Lung microvascular endothelial cell (primary cell): ENCODE measurements around the gene MRTFA. TPM values are rescaled to one million over a fixed set of nuclear protein-coding genes. Genes with fewer than 3 reads are reported as not detected.
"Not testable (repeated sequence)": the region's sequence is repeated elsewhere in the genome, so short reads cannot be mapped to it uniquely, and the experiment has no call there.

Experiments
- DNase-seq, 2 donors: peaks; one replicate each; pipeline versions ENCODE4 v3.0.0 to v3.0.0-alpha.2; 2010; ENCODE audit warnings: low read depth in 2 of 2
- total RNA-seq: library from RNA; depleted of rRNA; stranded (reverse); fragments of >200 nt; gene quantifications from 2 replicates; pipeline ENCODE4 v1.2.1, GENCODE V29; 2014

MRTFA gene
- total RNA-seq, 1 donor from 2014 or later = 14.5 TPM

DNA sequence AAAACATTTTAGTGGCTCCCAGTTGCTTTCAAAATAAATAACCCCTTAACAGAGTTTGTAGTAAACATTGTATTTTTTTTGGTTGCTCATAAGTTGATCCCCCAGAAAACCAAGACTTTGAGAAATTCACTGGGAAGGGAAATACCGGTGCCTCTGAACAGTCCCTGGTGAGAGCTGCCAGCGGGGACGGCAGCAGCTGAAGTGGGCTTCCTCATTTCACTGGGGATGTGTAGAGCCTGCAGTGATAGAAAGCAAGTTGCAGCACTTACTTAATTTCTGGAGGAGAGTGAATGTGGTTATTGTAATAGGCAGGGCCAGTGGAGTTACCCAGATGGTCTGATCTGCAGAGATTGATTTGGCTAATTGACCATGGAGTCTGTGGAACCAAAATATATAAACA, 24.2 kb upstream of the MRTFA start:
- DNase-seq = no peak

DNA sequence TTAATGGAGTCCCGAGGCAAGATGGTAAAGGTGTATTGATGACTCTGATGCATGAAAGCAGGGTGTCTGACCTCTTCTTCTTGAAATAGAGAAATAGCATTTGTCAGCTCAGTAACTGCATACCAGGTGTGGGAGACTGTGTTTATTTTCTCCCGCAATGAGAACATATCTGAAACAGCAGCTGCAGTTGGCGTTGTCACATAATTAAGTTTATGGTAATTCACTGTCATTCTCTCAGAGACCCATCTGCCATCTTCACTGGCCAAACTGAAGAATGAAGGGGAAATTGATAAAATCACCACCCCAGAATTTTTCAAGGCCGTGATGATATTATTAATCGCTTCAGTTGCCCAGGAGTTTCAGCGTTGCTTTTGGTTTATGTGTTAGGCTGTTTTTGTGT, 22.6 kb upstream of the MRTFA start:
- no peak for DNase-seq

DNA sequence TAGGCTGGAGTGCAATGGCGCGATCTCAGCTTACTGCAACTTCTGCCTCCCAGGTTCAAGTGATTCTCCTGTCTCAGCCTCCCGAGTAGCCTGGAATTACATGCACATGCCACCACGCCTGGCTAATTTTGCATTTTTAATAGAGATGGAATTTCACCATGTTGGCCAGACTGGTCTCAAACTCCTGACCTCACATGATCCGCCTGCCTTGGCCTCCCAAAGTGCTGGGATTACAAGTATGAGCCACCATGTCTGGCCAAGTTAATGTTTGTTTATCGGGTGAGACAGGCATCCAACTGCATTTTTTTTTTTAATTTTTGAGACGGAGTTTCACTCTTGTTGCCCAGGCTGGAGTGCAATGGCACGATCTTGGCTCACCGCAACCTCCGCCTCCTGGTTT, 20.1 kb upstream of the MRTFA start:
- DNase-seq = not testable (repeated sequence)

DNA sequence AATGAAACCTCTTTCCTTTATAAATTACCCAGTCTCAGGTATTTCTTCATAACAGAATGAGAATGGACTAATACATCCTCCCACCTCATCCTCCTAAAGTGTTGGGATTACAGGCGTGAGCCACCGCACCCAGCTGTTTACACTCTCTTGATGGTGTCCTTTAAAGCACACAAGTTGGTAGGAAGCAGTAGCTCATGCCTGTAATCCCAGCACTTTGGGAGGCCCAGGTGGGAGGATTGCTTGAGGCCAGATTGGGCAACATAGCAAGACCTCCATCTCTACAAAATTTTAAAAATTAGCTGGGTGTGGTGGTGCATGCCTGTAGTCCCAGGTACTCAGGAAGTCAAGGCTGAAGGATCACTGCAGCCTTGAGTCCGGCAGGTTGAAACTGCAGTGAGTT, 19.4 kb upstream of the MRTFA start:
- not testable (repeated sequence) for DNase-seq

DNA sequence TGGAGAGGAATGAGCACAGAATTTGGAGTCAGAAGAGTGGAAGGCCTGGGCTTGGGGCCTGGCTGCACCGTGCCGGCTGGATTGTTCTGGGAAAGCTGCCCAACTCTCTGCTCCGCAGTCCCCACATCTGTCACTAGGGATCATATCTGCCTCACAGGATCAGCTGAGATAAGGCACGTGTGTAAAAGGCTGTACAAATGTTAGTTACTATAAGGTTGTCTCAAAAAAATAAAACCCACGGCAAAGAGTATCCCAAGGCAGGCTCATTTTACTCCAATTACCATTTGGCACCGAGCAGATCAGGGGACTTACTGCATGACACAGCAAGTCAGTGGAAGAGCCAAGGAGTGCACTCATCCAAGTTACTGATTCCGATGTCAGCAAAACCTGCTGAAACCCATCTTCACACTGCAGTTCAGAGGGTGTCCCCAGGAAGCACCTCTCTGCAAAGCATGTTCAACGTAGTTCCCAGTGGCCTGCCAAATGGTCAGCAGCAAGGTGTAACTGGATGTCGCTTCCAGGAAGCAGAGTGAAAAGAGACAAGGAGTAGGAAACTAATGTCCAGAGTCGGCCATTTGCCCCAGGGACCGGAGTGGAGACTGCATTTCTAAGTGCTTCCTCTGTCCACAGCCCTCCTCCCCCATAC, 18.1 kb upstream of the MRTFA start:
- peak; percentile 60 to 85 for DNase-seq

DNA sequence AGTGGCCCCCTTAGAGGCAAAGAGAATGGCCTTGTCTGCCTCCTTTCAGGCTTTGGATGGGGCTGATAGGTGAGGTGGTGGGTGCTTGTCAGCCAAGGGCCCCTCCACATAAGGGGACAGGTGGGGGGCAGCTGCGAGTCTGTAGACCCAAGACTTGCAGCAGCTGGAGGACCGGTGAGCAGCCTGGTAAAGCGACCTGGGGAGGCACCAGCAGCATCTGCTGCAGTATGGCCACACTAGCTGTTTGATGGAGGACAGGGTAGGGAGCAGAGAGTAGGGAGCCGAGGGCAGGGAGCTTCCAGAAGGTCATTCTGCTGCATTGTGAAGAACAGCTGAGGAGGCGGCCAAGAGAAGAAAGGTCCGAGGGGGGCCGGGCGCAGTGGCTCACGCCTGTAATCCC, 16.8 kb upstream of the MRTFA start:
- DNase-seq = no peak

DNA sequence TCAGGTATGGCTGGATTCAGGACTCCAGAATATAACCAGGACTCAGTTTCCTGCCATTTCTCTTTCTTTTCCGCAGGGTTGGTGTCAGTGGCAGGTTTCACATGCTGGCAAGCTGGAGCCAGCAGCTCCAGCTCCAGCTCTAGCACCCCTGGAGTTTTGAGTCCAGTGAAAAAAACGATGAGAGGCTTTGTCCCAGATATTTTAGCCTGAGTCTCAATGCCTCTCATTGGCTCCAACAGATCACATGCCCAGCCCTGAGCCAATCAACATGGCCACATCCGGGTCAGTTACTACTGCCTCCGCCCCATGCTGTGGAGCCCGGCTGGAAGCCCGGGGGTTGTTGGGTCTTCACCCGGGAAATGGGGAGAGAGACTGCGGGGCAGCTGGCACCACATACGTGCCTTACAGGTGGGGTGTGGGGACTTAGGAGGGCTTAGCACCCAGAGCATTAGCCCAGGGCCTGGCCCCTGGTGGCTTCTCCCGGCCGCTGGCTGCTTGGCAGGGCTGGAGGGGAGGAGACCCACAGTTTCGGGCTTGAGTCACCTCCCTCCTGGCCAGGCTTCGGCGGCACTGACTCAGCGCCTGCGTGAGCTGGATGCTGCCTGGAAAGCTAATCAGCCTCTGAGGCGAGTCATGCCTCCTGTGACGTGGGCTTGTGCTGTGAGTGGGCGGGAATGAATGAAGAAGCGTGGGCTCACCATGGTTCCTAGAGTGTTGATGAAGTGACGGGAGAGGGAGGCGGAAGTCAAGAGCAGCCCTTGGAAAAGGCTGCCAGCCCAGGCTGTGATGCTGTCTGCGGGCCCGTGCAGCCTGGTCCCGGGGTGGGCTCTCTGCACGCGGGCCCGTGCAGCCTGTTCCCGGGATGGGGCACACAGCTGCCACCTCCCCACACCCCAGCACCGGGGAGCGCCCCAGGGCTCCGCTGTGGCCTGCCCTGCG, 15.3 kb upstream of the MRTFA start:
- DNase-seq = peak; percentile 97 to 99

DNA sequence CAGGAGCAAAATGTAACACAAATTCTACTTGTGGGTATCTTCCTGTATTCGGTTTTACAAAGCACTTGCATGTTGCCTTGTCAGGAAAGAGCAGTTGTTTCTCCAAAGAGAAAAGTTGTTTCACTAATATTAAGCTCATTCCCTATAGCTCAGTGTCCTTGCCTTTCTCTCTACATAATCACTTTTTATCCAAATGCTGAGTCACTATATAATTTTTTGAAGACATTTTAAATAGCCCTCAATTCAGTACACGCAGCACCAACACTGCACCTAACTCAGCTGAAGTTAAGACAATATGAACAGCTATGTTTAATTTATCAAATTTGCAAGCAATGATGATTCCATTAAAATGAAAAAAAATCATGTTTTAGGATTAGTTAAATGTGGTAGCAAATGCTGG, 14.5 kb upstream of the MRTFA start:
- DNase-seq = no peak

DNA sequence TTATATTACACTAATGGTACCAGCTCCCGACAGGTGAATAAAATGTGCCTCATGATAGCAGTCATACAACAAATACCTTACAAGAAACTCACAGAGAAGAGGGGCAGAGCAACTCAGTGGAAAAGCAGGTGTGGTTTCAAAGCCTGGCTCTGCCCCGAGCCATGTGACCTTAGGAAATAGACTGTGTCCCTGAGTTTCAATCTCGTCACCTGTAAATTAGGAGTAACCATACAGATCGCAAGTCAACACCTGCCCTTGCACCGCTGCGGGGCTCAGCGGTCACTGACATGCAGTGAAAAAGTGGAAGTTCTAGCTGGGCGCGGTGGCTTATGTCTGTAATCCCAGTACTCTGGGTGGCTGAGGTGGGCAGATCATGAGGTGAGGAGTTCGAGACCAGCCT, 11.9 kb upstream of the MRTFA start:
- no peak for DNase-seq

DNA sequence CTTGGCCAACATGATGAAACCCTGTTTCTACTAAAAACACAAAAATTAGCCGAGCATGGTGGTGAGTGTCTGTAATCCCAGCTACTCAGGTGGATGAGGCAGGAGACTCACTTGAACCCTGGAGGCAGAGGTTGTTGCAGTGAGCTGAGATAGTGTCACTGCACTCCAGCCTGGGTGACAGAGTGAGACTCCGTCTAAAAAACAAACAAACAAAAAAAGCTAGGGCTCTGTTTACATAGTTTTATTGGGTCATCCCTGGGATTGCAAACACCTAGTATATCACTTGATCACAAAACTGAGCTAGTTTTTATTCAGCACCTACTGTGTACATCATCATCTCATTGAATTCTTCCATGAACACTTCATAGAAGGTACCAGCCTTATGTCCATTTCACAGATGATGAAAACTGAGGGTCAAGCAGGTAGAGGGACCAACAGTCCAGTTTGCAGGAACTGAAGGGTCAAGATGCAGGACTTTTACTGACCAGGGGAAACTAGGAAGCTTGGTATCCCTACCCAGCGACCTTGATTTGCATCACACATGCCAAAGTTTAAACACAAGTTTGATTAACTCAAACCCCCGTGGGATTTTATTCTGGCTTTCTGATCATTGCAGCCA, 9.2 kb upstream of the MRTFA start:
- DNase-seq = no peak

DNA sequence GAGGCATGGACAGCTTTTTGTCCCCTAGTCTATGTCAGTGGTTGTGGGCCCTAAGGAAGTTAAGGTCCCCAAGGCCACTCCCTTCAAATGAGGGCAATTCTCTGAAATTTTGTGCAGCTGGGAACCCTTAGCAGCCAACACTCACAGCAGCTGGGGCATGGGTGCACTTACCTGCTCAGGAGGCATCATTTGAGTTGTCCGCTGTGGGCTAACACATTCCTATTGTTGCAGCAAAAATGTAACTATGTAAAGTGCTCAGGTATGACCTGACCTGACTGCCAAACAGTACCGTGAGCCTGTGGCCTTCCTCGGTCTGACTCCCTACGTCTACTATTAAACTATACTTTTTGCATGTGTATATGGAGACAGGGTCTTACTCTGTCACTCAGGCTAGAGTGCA, 5.8 kb upstream of the MRTFA start:
- no peak for DNase-seq

DNA sequence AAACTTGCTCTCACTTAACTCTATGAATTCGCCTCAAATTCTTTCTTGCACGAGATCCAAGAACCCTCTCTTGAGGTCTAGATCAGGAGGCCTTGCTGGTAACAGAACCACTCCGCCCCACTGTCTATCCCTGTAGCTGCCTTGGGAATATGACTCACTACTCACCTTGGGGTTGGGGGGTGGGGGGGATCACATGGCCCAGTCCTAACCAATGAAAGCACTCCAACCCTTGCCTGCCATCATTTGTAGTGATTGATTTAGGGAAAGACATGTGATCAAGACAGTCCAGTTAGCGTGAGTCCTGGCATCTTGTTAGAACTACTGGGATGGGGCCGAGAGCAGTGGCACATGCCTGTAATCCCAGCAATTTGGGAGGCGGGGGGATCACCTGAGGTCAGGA, 4.8 kb upstream of the MRTFA start:
- DNase-seq = no peak

DNA sequence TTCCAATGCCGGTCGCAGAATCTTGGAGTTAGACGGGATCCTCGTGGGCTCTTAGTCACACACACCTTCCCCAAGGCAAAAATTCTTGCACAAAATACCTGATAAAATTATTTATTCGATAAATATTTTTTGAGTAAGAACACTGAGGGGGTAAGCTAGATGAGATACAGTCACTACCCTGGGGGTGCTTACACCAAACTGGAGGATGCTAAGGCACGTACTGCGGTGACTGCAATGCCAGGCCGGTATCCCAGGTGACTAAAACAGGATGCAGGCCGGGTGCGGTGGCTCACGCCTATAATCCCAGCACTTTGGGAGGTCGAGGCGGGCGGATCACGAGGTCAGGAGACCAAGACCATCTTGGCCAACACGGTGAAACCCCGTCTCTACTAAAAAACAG, 1.7 kb upstream of the MRTFA start:
- no peak for DNase-seq

DNA sequence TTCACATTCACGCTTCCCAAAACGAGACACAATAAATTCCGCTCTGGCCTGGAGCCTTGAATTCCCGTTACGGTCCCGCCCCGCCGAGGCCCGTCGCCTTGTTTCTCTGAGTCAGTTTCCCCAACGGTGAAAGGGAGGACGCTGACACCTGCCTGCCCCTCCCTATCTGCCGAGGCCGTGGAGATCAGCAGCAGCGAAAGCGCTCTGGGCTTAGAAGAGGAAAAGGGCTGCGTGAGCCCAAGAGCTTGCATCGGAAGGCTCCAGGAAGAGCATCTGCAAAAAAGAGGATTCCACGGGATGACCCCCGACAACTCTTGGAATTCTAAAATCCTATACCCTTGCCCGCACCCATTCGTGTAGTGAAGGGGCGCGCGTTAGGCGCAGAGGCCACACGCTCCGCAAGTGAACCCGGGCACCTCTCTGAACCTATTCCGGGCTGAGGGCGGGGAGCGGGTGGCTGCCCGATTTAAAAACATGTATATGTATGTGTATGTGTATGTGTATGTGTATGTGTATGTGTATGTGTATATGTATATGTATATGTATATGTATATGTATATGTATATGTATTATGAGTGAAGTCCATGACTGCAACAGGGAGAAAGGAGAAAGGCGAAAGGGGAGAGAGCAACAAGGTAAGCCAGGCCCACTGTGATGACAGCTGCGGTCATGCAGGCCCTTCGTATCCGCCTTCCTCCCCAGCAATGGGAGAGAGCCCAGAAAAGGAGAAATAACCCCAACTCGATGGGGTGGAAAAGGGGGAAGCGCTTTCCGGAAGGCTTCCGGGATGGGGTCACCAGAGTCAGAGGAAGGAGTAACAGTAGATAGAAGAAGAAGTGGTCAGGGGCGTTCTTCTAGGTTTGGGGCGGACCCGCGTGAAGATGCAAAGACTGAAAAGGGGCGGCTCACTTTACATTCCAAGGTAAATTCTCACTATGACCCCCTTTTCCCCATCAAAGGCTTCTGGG, 948 bp upstream of the MRTFA start:
- peak in 1 of 2 donors; percentile 21 for DNase-seq

DNA sequence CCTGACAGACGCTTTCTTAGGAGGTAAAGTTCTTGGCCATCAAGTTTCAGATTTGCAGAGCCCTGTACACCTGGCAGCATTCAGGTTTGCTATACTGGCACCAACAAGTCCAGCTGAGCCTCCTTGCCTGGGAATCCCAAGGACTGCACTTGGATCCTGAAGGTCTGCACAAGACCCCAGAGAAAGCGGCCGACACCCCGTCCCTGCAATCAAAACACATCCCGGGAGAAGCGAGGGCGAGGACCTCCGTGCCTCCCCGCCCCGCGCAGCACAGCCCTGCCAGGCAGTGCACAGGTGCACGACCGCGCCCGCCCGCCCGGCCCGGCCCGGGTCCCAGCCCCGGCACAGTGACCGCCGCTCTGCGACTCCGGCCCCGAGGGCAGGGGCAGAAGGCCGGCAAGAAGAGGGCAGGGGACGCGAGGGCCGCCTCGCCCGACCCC, 559 bp downstream of the MRTFA start:
- peak; percentile 8 to 13 for DNase-seq

DNA sequence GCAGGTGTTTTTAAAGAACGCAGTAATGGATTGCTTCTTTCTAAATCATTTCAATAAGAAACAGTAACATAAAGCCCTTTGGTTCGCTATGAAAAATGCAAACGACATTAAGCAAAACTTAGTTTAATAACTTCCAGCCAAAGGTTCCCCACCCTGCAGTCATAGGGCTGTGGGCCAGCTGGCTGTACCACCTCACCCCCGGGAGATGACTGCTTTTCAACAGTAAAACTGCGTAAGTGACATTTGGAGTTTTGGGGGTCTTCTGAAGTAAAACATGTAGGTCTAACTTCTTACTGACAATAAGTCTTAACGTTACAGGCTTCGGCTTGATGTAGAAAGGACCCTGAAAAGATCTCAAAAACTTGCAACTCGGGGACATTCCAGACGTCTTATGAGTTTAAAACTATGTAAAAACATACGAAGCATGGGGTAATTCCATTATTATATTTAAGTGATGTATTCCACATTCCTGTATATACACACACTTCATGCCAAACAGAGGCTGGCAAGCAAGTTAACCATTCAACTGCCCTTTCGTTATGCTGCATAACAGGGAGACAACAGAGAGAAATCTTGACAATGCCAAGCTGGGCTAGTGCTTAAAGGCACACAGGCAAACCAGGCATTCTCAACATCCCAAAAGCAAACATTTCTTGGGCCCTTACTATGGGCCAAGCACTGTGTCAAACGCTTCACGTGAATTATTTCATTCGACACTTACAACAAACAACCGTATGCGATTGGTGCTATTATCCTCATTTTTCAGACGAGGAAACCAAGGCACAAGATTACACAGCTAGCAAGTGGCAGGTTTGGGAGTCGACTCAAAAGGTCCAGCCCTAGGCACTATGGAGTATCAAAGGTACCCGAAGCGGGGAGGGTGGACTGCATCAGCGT, 1.2 kb downstream of the MRTFA start:
- DNase-seq = peak; percentile 6 to 14

DNA sequence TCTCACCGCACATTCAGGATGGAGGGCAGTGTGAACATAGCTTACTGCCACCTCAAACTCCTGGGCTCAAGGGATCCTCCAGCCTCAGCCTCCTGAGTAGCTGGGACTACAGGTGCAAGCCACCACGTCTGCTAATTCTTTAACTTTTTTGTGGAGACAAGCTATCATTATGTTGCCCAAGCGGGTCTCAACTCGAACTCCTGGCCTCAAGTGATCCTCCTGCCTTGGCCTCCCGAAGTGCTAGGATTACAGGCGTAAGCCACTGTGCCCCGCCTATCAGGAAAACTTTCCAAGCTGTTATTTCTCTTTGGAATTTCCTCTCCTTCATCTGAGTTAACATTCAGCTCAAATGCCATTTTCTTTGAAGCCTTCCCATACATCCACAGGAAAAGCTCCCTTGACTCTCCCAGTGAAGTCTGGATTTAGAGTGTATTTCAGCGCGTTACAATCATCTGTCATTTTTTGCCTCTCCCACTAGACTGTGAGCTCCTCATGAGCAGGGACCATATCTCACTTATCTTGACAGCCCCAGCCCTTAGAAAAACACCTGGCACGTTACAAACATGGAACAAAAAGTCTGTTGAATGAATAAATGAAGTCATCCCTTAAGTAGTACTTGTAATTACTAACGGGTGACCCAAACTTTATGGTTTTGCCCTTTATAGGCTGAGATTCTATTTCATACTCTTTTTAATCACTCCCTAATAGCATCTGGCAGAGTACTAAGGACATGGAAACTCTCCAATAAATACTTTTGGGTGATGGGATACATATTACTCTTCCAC, 2.2 kb downstream of the MRTFA start:
- no peak for DNase-seq

DNA sequence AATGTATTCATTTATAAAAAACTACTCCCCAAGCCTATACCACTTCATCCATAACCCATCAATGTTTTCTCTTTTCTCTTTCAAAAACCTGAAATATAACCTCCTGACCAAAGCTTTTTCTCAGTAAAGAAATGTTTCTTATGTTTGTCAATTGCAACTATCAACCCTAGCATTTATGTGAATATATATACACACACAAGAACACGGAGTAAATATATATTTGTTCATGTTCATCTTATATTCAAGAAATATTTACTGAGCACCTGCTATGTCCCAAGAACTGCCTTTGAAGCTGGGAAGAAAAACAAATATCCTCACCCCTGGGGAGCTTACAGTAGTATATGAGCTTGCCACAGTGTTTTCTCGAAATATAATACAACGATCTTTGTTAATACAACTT, 3.5 kb downstream of the MRTFA start:
- DNase-seq = no peak

DNA sequence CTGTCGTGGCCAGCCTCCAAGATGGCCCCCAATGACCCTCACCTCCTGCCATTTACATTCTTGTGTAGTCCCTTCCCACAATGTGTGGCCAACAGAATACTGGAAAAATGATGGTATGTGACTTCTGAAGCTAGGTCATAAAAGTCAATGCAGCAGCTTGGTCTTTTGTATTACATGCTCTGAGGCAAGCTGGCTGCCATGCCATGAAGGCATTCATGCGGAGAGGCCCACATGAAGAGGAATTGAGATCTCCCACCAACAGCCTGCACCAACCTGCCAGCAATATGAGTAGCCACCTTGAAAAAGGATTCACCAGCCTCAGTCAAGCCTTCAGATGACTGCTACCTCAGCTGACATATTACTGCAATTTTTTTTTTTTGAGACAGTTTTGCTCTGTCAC, 4.6 kb downstream of the MRTFA start:
- DNase-seq = no peak
